Measurements from ENCODE around the gene SAMM50.

SAMM50 gene

DNA sequence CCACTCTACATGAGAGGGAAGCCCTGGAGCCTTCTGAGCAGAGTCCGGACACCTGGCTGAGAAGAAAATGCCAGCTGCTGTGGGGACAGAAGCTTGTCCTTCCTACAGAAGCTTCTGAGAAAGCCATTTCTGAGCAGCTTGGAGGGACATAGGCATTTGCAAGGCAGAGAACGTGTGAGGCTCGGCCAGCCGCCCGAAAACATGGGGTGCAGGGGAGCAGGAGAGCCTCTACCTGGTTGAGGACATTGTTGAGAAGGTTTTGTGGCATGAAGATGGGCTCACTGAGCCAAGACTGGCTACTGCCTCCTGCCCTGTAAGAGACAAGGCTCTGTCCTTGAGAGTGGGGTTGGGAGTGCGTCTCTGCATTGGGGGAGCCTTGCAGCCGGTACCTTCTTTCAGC is 25.3 kb downstream of the SAMM50 start:
- no peak for DNase-seq

DNA sequence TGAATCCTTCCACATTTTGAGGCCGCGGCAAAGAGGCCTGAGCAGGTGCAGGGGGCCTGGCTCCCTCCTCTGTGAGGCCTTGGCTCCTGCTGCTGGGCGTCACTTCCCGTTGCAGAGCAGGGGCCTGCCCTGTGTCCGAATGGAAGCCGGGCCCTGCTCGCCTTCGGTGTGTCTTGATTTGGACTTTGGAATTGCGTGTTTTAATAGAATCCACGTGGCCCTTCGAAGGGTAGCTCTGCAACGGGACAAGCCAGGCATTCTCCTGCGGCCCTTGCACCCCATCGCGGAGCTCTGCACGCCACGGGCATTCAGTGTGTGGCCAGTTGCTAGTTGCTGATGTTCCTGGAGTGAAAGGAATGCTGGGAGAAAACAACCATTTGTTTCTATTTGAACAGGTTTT is 25.8 kb downstream of the SAMM50 start:
- DNase-seq, result no peak

DNA sequence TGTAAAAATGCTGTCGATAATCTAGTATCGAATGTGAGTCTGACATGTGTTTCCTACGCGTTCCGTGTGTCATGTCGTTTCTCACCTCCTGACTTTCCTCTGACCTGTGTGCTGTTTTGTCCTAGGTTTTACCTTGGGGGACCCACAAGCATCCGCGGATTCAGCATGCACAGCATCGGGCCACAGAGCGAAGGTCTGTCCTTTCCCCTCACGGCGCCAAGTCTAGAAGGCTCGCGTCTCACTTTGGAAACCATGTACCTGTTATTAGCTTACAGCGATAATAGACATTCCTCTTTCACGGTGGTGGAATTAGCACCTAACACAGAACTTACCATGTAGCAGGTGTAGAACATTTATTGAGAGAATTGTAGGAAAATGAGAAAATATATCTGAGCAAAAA is 28.6 kb downstream of the SAMM50 start:
- DNase-seq, result no peak

DNA sequence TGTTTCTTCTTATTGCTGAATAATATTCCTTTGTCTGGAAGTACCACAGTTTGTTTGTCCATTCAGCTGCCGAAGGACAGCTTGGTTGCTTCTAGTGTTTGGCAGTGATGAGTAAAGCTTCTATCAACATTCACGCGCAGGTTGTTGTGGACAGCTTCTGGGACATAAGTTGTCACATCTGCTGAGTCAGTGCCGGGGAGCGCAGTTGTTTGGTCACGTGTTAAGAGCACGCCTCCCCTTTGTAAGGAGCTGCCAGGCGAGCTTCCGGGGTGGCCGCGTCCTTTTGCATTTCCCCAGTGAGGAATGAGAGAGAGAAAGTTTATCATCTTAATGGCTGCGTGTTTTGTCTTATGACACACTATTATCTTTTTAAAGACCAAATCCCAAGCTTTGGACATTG is 30.3 kb downstream of the SAMM50 start:
- no peak for DNase-seq

DNA sequence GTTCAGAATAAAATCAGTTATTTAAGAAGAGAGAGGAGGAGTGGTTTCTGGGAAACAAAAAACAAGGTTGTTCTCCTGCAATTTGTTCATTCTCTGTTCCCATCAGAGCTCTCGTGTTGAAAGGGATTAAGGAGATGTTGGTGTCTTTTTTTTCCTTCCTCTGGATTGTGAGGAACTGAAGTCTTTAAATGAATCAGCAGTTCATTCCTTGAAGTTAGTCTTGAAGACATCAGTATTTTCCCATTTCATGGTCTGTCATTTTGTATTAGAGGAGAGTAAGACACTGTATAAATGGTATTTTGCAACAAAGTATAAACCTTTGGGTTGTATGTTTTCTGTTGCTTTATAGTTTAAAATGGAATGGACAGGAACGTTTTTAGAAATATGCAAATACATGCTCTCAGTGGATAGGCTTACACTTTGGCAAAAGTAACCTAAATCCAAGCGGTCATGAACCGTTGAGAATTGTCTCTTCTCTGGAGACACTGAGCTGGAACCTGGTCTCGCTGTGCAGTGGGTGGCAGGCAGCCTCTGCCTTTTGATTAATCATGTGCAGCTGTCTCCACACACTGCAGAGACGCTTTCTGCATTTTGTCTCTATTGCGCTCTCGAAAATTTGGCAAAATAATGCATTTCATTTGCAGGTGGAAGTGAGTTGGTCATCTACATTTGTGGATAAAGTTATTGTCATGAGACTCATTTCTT is 33.0 kb downstream of the SAMM50 start:
- DNase-seq, result no peak

DNA sequence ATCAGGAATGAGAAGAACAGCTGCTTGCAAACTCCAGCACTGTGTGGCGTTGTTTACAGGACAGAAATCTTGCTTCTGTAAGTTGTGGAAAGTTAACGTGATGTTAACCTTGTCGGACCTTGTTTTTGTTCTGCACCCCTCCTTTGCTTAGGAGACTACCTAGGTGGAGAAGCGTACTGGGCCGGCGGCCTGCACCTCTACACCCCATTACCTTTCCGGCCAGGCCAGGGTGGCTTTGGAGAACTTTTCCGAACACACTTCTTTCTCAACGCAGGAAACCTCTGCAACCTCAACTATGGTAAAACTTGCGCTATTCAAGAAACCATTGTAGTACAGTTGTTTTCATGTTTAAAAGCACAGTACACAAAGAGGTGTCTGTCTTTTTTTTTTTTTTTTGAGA is 33.7 kb downstream of the SAMM50 start:
- DNase-seq, result no peak

DNA sequence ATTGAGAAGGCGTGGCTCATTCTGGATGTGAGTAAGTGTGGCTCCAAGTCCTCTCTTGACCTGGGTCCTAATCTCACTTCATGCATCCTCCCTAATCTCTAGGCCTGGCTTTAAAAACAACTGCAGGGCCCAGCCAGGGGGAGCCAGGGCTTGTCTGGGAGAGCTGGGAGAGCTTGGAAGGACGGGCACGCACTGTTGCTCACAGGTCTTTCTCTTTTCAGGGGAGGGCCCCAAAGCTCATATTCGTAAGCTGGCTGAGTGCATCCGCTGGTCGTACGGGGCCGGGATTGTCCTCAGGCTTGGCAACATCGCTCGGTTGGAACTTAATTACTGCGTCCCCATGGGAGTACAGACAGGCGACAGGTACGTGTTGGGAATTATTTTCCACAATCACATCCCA is 34.8 kb downstream of the SAMM50 start:
- DNase-seq, result no peak

DNA sequence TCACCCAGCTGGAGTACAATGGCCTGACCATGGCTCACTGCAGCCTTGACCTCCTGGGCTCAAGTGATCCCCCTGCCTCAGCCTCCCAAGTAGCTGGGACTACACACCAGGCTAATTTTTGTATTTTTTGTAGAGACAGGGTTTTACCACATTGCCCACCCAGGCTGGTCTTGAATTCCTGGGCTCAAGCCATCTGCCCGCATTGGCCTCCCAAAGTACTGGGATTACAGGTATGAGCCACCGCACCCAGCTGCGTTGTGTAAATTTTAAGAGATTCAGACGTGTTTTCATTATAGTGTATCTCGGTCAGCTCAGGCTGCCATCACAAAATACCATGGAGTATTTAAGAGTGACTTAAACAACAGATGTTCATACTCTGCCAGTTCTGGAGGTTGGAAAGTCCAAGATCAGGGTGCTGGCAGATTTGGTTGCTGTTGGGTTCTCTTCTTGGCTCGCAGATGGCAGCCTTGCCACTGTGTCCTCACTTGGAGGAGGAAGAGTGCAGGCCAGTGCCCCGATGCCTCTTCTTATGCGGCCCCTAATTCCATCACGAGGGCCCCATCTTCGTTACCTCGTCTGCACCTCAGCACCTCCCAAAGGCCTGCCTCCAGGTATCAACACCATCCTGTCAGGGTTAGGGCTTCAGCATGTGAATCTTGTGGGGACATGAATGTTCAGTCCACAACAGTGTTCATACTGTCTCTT is 36.2 kb downstream of the SAMM50 start:
- DNase-seq, result no peak

DNA sequence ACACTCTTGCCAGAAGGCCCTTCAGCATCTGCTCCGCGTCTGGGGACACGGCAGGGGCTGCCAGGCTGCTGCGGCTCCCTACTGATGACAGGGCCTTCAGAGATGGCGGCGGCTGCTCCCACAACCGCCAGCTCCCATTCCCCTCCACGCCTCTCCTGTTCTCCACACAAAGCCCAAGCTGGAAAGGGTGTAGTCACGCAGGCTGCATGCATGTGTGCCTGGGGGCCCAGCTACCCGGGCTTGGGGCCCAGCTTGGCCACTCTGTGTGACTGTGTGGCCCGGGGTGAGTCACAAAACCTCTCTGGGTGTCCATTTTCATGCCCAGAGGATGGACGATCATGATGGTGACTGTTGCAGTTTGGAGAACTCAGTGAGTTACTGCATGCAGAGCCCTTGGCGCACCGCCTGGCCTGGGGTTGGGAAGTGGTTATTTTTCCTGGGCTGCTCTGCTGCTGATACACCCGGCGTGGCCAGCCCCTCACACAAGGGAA is 37.1 kb downstream of the SAMM50 start:
- peak in 1 of 3 donors; percentile 3 for DNase-seq

DNA sequence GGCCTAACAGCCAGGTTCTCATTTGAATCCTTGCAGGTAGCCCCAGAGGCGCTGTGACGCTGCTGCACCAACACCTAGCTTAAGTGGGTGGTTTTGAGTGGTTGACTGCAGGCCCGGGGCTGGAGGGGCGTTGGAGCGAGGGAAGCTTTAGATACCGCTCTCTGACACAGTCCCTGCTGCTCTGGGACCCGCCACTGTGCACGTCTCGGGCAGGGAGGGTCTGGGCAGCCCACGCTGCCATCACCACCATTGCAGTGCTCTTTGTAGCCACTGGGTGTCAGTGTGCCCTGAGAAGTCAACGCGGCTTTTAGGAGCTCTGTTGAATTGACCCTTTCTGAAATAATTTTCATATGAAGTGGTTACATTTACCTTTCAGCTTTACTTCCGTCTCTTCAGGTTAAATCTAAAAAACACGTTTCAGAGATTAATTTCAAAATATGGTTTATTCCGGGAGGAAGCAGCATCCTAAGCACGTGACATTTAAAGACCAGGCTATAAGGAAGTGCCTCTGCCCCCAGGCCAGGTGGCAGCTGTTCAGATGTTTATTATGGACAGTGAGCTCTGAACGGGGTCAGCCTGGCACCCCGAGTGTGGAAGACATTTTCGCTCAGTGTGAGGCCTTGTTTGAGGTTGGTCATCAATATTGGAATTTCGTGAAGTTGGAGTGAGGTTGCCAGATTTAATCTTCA is 38.0 kb downstream of the SAMM50 start:
- peak; percentile 70 to 80 (median 78) for DNase-seq

DNA sequence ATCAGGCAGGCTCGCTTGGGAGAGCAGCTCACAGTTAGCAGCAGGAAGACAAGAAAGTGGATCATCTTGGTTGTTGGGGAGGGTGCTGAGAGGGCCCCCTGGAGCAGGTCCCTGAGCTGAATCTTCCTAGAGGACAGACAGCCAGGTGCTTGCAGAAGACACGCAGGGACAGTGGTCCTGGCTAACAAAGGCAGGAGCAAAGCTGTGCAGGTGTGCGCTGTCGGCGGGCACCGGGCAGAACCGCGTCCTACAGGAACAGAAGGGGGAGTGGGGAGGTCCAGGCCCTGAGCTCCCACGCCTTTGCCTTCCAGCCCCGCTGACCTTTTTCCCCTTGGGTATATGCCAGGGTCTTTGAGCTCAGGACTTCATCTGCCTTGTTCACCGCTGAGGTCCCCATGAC is 38.8 kb downstream of the SAMM50 start:
- DNase-seq, result no peak

DNA sequence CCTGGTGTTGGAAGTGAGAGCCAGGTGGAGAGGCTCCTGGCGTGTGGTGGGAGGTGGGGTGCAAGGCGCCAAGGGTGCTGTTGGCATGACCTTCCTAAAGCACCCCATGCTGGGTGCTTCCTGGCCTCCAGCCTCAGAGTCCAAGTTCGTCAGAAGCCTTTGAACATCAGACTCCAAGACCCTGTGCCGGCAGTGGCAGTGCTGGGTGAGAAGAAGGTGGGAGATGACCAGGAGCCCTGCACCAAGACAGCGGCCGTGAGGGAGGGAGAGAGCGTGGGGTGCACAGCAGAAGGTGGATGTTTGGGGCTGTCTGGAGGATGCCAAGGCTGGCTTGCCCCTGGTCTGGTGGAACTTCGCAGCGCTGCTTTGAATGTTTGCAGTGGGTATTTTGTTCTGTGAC is 39.2 kb downstream of the SAMM50 start:
- no peak for DNase-seq

DNA sequence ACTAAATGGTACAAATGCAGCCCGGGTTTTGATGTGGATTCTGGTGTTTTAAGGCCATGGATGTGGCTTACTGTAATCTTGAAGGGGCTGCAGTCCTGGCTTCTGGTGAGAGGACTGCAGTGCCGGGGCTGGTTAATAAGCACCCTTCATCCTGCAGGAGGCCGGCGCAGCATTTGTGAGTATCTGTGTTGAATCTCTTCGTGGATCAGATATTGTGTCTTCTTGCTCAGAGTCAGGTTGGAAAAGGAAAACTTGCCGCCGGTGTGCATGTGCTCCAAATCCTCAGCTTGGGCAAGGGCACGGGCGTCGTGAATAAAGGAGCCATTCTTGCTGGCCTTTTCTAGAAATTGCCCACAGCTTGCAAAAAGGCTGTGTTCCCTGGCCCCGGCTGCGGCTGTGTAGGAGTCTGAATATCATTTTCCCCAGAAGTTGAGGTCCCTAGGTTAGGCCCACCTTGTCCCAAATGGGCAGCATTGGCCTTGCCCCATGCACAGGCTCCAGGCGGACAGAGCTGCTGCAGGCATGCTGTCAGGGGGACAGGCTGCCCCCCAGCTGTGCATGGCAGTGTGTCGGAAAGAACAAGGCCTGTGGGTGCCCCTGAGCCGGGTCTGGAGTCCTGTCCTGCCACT is 39.9 kb downstream of the SAMM50 start:
- DNase-seq, result no peak

DNA sequence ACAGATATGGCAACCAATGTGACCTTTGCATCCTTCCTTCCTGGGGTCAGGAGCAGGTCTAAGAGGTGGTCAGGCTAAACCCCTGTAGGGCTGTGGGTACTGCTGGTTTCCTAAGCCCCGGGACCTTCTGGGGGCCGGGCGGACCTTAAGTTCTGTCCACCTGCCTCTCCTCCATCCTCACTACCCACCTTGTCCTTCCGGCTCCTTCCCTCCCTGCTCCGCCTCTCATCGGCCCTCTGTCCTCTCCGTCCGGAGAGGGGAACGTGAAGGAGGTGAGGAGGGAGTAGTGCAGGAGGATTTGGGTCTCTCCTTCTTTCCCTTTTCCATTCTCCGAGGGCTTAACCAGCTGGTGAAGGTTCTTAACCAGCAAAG is 40.5 kb downstream of the SAMM50 start:
- no peak for DNase-seq

DNA sequence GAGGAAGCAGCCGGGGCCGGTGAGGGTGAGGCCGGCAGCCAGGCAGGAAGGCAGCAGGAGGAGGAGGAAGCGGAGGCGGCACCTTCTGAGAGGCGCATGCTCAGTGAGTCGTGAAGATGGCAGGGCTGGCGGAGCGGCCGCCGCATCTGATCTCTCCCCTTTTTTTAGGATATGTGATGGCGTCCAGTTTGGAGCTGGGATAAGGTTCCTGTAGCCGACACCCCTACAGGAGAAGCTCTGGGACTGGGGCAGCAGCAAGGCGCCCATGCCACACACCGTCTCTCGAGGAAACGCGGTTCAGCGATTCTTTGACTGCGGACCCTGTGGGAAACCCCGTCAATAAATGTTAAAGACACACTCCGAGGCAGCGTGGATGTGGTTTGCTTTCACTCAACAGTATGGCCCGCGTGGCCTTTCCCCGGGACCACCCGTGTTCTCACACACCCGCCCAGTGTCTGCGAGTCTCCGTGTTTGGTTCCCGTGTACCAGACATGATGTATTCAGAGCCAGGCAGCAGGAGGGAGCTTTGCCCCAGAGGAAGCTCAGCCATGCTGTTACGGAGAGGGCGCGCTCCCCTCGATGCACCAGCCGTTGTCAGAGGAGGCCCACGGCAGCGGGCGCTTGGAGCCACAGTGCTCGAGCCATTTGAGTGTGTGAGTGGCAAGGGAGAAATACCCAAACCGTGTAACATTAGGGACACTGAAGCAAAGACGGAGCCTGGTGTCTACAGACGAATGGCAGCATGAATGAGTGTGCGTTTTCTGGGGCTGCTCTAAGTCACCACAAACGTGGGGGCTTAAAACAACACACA is 41.1 kb downstream of the SAMM50 start:
- peak; percentile 80 to 87 (median 81) for DNase-seq

DNA sequence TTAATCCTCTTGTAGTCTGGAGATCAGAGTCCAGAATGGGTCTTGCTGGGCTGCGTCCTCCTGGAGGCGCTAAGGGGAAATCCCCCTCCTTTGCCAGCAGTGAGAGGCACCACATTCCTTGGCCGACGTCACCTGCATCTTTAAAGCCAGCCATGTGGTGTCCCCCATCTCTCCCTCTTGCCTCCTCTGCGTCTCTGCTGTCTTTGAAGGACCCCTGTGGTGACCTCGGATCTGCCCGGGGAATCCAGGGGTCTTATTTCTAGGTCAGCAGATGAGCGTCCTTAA is 41.7 kb downstream of the SAMM50 start:
- no peak for DNase-seq

DNA sequence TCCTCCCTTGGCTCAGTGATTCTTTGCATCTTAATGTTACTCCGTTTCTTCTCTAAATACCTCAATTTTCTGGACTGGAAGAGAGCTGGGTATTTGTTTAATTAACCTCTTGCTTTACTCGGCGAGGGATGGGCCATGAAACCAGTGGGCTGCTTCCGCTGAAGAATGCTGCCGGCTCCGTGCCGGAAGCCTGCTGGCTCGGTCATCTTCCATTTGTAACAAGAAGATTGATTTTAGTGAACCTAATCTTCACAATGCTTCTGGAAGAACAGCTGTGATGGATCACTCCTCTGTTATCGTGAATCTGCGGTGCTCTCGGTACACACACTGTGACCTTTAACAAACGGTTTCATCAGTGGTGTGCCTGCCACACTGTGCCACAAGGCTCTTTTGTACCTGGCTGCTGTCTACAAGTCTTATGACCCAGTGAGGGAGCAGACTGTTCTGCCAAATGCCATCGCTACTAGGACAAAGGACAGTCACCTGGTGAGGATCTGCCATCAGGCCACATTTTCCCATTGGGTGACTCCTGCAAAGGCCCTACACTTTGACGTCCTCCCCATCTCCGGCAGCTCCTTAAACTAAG is 43.5 kb downstream of the SAMM50 start:
- no peak for DNase-seq

DNA sequence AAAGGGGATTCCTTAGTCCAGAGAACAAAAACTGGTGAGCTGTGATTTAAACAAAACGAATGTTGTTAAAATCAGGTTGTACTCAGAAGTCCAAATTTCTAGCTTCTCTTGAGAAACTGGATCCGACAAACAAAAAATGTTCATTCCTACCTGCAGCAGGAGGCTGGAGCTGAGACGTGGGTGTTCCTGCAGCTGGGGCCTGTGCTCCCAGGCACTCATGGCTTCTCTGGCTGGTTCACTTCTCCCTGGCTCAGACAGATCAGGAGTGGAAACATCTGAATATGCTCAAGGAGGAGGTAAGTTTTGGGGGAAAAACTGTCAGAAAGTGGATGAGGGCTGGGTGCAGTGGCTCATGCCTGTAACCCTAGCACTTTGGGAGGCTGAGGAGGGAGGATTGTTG is 44.1 kb downstream of the SAMM50 start:
- DNase-seq, result no peak

DNA sequence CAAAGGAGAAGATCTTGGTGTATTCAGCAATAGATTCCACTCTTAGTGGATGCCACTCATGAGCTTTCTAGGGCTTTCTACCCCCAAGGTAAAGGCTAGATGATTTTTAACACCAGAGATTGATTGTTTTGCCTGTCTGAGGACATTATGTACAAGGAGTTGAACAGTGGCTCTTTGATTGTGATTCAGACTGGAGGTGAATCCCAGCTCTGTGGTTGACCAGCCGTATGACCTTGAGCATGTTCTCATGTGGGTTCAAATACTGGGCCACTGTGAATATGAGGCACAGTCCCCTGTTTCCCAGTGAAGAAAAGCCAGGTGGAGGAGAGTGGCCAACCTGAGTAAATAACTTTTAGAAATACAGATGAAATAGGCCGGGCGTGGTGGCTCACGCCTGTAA is 44.9 kb downstream of the SAMM50 start:
- DNase-seq, result no peak

DNA sequence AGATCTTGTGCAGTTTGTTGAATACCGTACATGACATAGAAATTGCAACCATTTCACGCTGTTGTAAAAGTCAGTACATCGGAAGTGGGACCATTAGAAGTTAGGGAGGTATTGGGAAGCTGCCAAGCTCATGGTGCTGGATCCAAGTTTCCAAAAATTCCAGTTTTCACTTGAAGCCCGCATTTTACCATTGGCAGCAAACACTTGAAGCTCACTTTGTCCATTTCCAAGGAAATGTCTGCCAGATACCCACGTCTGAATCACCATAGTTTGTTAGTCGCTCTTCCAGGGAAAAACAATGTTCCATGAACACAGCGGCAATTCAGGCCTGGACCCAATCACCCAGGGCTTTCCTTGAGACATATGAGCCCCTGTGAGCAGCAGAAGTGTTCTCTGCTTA is 46.3 kb downstream of the SAMM50 start:
- DNase-seq, result no peak

DNA sequence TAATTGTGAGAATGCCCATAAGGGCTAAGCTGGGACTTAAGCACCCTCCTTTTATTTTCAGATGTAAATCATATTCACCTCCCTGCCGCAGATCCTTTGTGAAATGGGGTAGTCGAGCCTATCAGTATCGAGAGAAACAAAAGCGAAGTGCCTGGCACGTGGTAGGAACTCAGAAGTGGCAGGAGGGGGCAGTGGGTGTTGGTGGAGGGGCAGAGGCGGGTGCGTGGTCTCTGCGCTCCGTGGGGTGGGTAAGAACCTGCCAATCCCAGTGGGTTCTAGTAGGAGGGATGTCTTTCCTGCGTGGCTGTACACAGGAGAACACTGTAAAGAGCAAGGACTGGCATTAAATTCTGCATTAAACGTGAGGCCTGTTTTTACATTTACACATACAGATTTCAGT is 47.1 kb downstream of the SAMM50 start:
- no peak for DNase-seq

DNA sequence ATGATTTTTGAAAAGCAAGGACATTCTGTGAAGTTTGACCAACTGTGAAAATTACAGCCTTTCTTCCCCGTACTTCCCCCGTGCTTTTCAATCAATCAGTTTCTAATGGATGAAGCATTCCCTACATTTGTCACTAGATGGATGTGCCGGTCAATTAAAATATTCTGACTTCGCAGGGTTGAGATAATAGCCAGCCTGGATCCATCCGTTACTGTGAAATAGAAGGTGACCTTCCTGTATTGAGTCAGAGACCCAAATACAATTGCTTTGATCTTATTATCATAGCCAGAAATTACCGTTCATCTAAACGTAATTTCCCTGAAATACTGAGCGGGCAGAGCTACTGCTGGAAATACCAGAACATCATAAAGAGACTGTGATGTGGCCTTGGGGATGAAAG is 47.8 kb downstream of the SAMM50 start:
- DNase-seq, result no peak
